ENCODE measurements around the gene GTF3C5.

DNA sequence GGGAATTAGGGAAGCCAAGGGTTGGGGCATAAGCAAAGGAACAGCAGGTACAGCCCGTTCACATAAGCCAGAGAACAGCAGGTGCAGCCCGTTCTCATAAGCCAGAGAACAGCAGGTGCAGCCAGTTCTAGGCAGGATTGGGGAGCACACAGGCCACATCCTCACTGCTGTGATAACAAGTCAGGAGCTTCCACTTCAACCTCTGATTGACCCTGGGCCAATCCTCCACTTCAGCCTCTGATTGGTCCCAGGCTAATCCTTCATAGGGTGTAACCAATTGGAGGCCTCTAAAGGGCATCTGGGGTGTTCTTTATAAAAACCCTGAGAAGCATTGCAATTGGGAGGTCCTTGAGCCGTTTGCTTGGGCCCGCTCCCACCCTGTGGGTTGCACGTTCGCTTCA is 58.5 kb downstream of the GTF3C5 start:
- TF ChIP-seq, protein P1, sequence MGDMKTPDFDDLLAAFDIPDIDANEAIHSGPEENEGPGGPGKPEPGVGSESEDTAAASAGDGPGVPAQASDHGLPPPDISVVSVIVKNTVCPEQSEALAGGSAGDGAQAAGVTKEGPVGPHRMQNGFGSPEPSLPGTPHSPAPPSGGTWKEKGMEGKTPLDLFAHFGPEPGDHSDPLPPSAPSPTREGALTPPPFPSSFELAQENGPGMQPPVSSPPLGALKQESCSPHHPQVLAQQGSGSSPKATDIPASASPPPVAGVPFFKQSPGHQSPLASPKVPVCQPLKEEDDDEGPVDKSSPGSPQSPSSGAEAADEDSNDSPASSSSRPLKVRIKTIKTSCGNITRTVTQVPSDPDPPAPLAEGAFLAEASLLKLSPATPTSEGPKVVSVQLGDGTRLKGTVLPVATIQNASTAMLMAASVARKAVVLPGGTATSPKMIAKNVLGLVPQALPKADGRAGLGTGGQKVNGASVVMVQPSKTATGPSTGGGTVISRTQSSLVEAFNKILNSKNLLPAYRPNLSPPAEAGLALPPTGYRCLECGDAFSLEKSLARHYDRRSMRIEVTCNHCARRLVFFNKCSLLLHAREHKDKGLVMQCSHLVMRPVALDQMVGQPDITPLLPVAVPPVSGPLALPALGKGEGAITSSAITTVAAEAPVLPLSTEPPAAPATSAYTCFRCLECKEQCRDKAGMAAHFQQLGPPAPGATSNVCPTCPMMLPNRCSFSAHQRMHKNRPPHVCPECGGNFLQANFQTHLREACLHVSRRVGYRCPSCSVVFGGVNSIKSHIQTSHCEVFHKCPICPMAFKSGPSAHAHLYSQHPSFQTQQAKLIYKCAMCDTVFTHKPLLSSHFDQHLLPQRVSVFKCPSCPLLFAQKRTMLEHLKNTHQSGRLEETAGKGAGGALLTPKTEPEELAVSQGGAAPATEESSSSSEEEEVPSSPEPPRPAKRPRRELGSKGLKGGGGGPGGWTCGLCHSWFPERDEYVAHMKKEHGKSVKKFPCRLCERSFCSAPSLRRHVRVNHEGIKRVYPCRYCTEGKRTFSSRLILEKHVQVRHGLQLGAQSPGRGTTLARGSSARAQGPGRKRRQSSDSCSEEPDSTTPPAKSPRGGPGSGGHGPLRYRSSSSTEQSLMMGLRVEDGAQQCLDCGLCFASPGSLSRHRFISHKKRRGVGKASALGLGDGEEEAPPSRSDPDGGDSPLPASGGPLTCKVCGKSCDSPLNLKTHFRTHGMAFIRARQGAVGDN (IDR thresholded peaks at IDR 0.05) = no peak
- no peak for TF ChIP-seq FOXM1 (IDR thresholded peaks at IDR 0.05; ENCODE audit: low read depth, low read length)
- TF ChIP-seq TCF7 (IDR thresholded peaks at IDR 0.05; ENCODE audit: borderline replicate concordance) = no peak
- TF ChIP-seq SIN3A (IDR thresholded peaks at IDR 0.05; ENCODE audit: low read depth, low read length) = no peak
- TF ChIP-seq, protein P2, sequence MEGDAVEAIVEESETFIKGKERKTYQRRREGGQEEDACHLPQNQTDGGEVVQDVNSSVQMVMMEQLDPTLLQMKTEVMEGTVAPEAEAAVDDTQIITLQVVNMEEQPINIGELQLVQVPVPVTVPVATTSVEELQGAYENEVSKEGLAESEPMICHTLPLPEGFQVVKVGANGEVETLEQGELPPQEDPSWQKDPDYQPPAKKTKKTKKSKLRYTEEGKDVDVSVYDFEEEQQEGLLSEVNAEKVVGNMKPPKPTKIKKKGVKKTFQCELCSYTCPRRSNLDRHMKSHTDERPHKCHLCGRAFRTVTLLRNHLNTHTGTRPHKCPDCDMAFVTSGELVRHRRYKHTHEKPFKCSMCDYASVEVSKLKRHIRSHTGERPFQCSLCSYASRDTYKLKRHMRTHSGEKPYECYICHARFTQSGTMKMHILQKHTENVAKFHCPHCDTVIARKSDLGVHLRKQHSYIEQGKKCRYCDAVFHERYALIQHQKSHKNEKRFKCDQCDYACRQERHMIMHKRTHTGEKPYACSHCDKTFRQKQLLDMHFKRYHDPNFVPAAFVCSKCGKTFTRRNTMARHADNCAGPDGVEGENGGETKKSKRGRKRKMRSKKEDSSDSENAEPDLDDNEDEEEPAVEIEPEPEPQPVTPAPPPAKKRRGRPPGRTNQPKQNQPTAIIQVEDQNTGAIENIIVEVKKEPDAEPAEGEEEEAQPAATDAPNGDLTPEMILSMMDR (IDR thresholded peaks at IDR 0.05 in 2 of 3, conservative IDR thresholded peaks at IDR 0.05 in 1 of 3; ENCODE audit: control insufficient read depth in 2 of 3, extremely low read depth in 1 of 3, insufficient read depth in 1 of 3, low read depth in 3 of 3, low read length in 3 of 3) = no peak
